GM13976 (cell line): ENCODE measurements around the gene STX11.

Experiments used
- DNase-seq: peaks from one replicate; pipeline ENCODE4 v3.0.0; 2012; ENCODE audit warnings: low spot score
- CTCF ChIP-seq: IDR thresholded peaks from 2 replicates; pipeline ENCODE4 v1.5.1; 2012; ENCODE audit warnings: borderline replicate concordance, mild to moderate bottlenecking; ENCODE audit not compliant: insufficient read depth; ENCODE audit errors: extremely low read depth, missing control alignments, control extremely low read depth
- in situ Hi-C: fragments of 300-500 bp; cut with MboI; formaldehyde crosslinking; loops from one replicate; pipeline ENCODE4 v1.12.0; 2022; ENCODE audit warnings: low sequenced_read_pairs, mixed read lengths, inconsistent platforms; ENCODE audit not compliant: unreplicated experiment

Gene STX11

GRCh38 chr6:144214029-144214428 is 63.7 kb downstream of the STX11 start:
- in situ Hi-C loops, result no loop called here
- DNase-seq, result no peak
- TF ChIP-seq CTCF, result no peak

GRCh38 chr6:144214622-144215401 is 64.5 kb downstream of the STX11 start:
- DNase-seq, result no peak
- in situ Hi-C loops, result loop anchor here (5.0 kb wide), 1 partner anchor 113 kb away; no protein-coding TSS in a partner anchor
- no peak for TF ChIP-seq CTCF

GRCh38 chr6:144215402-144215931 is 65.2 kb downstream of the STX11 start:
- in situ Hi-C loops, result loop anchor here (5.0 kb wide), 1 partner anchor 113 kb away; no protein-coding TSS in a partner anchor
- DNase-seq, result peak; percentile 55
- TF ChIP-seq CTCF, result no peak

GRCh38 chr6:144215932-144216667 is 65.8 kb downstream of the STX11 start:
- peak; percentile 96 for DNase-seq
- in situ Hi-C loops, result loop anchor here (5.0 kb wide), 1 partner anchor 114 kb away; no protein-coding TSS in a partner anchor
- TF ChIP-seq CTCF, result peak; percentile 56

- no peak for TF ChIP-seq CTCF
- in situ Hi-C loops, result loop anchor here (5.0 kb wide), 1 partner anchor 114 kb away; no protein-coding TSS in a partner anchor
Observed at GRCh38 chr6:144216668-144217218, 66.4 kb downstream of the STX11 start.

GRCh38 chr6:144217264-144217663 is 66.9 kb downstream of the STX11 start:
- DNase-seq, result no peak
- no peak for TF ChIP-seq CTCF
- in situ Hi-C loops, result loop anchor here (5.0 kb wide), 1 partner anchor 115 kb away; no protein-coding TSS in a partner anchor

More at GRCh38 chr6:144216668-144217218, 66.4 kb downstream of the STX11 start:
- DNase-seq, result peak; percentile 77
